Epithelial cell of proximal tubule (primary cell): ENCODE data around the gene GPD1L. TPM values are rescaled to one million over a fixed set of nuclear protein-coding genes. Genes with fewer than 3 reads are reported as not detected.
"Not testable (repeated sequence)": the region's sequence is repeated elsewhere in the genome, so short reads cannot be mapped to it uniquely, and the experiment has no call there.

ENCODE experiments used
- DNase-seq: peaks from one replicate; pipeline ENCODE4 v3.0.0-alpha.2; 2011; ENCODE audit warnings: low read depth
- H3K4me3 ChIP-seq: 2 replicates; pipeline ENCODE4 v1.5.1; 2011; ENCODE audit warnings: low read depth, mild to moderate bottlenecking, low read length
- total RNA-seq: library from RNA; depleted of rRNA; stranded (reverse); fragments of >200 nt; gene quantifications from 2 replicates; pipeline ENCODE4 v1.2.3, GENCODE V29; 2015
- TF ChIP-seq, protein P1 (sequence below): conservative IDR thresholded peaks from 2 replicates; pipeline ENCODE4 v1.5.1; 2012; ENCODE audit warnings: low read depth, mild to moderate bottlenecking, low read length

Gene GPD1L
- total RNA-seq, 1 donor from 2014 or later, result 5.8 TPM

DNA sequence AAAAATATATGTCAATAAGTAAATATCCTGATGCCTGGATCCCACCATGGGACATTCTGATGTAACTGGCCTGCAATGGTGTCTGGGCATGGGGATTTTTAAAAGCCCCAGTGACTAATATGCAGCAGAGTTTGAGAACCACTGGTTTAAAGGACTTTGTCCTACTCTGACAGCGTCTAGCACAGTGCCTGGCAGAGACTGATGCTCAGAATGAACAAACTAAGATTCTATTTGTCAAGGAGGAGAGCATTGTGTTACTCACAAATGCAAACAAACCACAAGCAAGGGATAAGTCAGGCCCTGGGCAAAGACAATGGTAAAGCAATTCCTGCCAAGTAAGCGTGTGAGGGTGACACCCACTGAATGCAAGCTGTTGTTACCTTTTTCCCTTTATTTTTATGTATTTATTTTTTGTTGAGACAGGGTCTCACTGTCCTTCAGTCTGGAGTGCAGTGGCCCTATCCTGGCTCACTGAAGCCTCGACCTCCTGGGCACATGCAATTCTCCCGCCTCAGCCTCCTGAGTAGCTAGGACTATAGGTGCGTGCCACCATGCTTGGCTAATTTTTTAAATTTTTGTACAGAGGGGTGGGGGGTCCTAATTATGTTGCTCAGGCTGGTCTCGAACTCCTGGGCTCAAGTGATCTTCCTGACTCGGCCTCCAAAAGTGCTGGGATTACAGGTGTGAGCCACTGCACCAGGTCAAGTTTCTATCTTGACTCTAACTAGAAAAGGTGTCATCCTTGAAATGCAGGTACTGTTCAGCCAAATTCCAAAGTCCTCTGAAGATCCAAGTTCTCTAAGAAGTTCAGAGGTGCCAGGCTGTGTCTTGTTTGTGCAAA, 909 bp upstream of the GPD1L start:
- DNase-seq, result no peak
- H3K4me3 ChIP-seq, result peak overlapping the region; percentile 44
- TF ChIP-seq, protein P1, sequence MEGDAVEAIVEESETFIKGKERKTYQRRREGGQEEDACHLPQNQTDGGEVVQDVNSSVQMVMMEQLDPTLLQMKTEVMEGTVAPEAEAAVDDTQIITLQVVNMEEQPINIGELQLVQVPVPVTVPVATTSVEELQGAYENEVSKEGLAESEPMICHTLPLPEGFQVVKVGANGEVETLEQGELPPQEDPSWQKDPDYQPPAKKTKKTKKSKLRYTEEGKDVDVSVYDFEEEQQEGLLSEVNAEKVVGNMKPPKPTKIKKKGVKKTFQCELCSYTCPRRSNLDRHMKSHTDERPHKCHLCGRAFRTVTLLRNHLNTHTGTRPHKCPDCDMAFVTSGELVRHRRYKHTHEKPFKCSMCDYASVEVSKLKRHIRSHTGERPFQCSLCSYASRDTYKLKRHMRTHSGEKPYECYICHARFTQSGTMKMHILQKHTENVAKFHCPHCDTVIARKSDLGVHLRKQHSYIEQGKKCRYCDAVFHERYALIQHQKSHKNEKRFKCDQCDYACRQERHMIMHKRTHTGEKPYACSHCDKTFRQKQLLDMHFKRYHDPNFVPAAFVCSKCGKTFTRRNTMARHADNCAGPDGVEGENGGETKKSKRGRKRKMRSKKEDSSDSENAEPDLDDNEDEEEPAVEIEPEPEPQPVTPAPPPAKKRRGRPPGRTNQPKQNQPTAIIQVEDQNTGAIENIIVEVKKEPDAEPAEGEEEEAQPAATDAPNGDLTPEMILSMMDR, result no peak

DNA sequence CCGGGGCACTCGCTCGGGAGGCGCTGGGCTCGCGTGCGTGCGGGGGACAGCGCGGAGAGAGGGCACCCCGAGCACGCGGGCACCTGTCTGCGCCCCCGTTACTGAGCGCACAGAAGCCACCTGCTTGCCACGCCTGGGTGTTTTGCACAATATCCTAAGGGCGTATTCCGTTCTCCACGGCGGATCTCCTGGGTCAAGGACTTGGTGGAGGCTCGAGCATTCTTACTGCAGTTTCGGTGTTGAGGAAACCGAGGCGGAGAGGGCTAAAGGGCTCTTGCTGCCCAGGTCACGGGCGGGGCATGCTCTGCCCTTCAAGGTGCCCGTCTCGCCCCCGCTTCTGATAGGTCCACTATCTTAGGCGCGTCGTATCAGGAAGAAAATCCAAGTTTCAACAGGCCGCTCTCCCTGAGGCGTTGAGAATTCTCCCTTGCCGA, 526 bp downstream of the GPD1L start:
- no peak for DNase-seq
- H3K4me3 ChIP-seq, result peak overlapping the region; percentile 85
- TF ChIP-seq, protein P1, result no peak

DNA sequence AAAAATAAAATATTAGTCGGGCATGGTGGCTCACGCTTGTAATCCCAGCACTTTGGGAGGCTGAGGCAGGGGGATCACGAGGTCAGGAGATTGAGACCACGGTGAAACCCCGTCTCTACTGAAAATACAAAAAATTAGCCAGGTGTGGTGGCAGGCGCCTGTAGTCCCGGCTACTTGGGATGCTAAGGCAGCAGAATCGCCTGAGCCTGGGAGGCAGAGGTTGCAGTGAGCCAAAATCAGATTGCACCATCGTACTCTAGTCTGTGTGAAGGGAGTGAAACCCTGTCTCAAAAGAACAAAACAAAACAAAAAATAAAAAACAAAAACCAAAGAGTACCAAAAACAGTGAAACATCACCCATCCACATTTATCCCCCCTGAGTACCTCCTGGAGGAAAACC, 1.8 kb downstream of the GPD1L start:
- not testable (repeated sequence) for DNase-seq

DNA sequence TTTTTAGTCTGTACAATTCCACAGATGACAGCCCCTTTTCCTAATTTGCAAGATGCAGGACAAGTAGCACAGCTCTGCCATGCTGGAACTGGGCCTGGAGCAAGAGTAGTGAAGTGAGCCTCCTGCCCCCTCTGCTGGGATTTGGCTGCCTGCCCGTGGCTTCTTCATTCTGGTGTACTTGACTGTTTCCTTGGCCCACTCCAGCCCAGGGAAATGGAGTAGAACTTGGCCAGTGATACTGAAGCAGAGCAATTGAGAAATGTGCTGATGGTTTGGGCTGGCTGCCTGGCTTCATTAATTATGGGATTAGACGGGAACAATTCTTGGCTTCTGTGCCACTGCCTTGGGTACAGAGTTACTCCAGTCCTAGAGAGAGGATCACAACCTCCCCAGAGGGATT, 2.8 kb downstream of the GPD1L start:
- H3K4me3 ChIP-seq, result no peak overlapping the region
- DNase-seq, result no peak
- TF ChIP-seq, protein P1, result no peak

More for the DNA sequence above, 1.8 kb downstream of the GPD1L start:
- H3K4me3 ChIP-seq, result not testable (repeated sequence)

DNA sequence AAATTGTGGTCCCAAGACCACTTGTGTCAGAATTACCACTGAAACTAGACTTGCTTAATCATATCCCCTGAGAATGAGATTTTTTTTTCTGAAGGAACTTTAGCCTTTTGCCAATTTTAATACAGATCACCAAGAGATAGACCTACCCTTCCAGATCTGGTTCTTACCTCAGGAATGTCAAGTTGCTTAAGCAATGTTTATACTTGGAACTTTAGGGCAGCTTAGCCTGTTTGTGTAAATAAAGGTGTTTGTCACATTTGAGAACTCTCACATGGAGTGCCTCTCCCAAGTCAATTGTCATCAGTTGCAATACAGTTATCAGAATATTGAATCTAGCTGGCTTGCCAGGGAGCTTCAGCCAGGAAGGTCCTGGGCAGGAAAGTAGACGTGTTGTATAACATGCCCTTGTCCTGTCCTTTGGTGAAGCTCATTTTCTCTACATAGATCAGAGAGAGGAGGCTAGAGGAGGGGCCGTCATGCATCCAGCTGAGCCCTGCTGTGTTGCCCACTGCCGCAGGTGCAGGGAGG, 3.9 kb downstream of the GPD1L start:
- DNase-seq, result no peak
- TF ChIP-seq, protein P1, result no peak
- H3K4me3 ChIP-seq, result no peak overlapping the region

DNA sequence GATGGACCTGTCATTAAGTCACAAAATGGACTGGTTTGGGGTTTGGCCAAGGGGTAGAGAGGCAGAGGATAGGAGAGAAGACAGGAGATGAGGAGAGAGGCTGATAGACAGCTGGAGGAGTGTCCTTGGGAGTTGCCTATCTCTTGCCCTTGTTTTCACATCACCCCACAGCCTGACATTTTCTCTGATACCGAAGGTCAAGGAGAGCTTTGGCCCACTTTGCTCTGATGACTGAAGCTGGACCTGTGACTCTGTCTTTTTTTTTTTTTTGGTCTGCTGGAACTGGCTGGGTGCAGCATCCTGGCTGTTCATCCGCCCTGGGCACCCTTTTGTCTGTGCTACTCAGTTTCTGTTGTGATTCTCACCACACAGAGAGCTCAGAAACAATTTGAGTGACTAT, 5.1 kb downstream of the GPD1L start:
- H3K4me3 ChIP-seq, result no peak overlapping the region
- no peak for DNase-seq
- TF ChIP-seq, protein P1, result no peak

DNA sequence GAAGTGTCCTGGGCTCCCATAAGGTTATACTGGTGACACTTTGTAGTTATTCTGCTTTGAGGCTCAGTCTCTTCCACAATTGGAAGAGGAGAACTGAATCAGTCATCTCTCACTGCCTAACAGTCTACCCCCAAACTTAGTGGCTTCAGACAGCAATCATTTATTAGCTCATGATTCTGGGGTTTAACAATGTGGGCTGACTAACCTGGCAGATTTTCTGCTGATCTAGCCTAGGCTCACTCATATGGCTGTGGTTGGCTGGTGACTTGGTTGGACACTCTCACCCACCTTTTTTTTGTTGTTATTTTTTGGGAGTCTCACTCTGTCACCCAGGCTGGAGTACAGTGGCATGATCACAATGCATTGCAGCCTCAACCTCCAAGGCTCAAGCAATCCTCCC, 7.1 kb downstream of the GPD1L start:
- TF ChIP-seq, protein P1, result no peak
- H3K4me3 ChIP-seq, result no peak overlapping the region
- DNase-seq, result no peak
